Naive thymus-derived CD4-positive, alpha-beta T cell (primary cell): ENCODE results near the gene ZMYM4. TPM values are rescaled to one million over a fixed set of nuclear protein-coding genes. Genes with fewer than 3 reads are reported as not detected.
A peak's percentile ranks its signal among the peaks of the same experiment; 100 is the strongest.

ENCODE experiments used
- ATAC-seq: fragments of 150-1000 bp; cut with Tn5 transposase; 2 replicates; pipeline ENCODE4 v1.10.0; 2021; ENCODE audit warnings: mild to moderate bottlenecking, moderate library complexity
- CTCF ChIA-PET: fragments of 350-600 bp; sonication (Branson Sonifier 250); formaldehyde crosslinking; loops from one replicate; lab custom pipeline; 2021; ENCODE audit warnings: antibody characterized with exemption; lab: Charles Lee
- POLR2A ChIA-PET: fragments of 350-600 bp; sonication (Branson Sonifier 250); formaldehyde crosslinking; loops from one replicate; lab custom pipeline; 2021; ENCODE audit warnings: antibody characterized with exemption, inconsistent platforms; lab: Charles Lee
- DNase-seq, 9 donors: peaks; one replicate each; pipeline versions ENCODE4 v3.0.0 to v3.0.0-alpha.2; 2020 to 2022; ENCODE audit warnings: mixed read lengths in 1 of 9
- H3K27ac ChIP-seq: one replicate; pipeline ENCODE4 v1.7.0; 2013; ENCODE audit warnings: mild to moderate bottlenecking, low read depth, low read length, moderate library complexity
- H3K27me3 ChIP-seq, 2 donors: one replicate each; pipeline ENCODE4 v1.7.0; 2013; ENCODE audit warnings: low read length in 2 of 2, mild to moderate bottlenecking in 2 of 2, moderate library complexity in 2 of 2; ENCODE audit not compliant: control insufficient read depth in 2 of 2, insufficient read depth in 2 of 2
- H3K36me3 ChIP-seq, 3 experiments: 1 replicate in 2 of 3; 2 replicates in 1 of 3; pipeline ENCODE4 v1.7.0; 2013; ENCODE audit warnings: low read length in 3 of 3, mild to moderate bottlenecking in 3 of 3, moderate library complexity in 1 of 3; ENCODE audit not compliant: insufficient read depth in 3 of 3, control insufficient read depth in 2 of 3
- H3K4me1 ChIP-seq, 2 donors: one replicate each; pipeline ENCODE4 v1.7.0; 2013; ENCODE audit warnings: low read length in 2 of 2, mild to moderate bottlenecking in 2 of 2, moderate library complexity in 1 of 2; ENCODE audit not compliant: control insufficient read depth in 2 of 2, insufficient read depth in 2 of 2
- H3K4me3 ChIP-seq: 2 replicates; pipeline ENCODE4 v1.7.0; 2013; ENCODE audit warnings: mild to moderate bottlenecking, low read length
- H3K9me3 ChIP-seq, 3 experiments: 1 replicate in 2 of 3; 2 replicates in 1 of 3; pipeline ENCODE4 v1.7.0; 2013; ENCODE audit warnings: low read length in 3 of 3; ENCODE audit not compliant: control insufficient read depth in 2 of 3
- H3K27ac Mint-ChIP-seq, 9 donors: one replicate each; pipeline ENCODE4 v1.8.0; 2020 to 2022; ENCODE audit warnings: mixed read lengths in 9 of 9, mild to moderate bottlenecking in 8 of 9, moderate library complexity in 5 of 9, inconsistent platforms in 2 of 9
- H3K27me3 Mint-ChIP-seq, 5 donors: one replicate each; pipeline ENCODE4 v1.8.0; 2021 to 2022; ENCODE audit warnings: mixed read lengths in 5 of 5, mild to moderate bottlenecking in 1 of 5
- H3K36me3 Mint-ChIP-seq, 5 donors: one replicate each; pipeline ENCODE4 v1.8.0; 2020 to 2022; ENCODE audit warnings: mixed read lengths in 5 of 5, mild to moderate bottlenecking in 3 of 5, inconsistent platforms in 1 of 5
- H3K4me1 Mint-ChIP-seq, 7 donors: one replicate each; pipeline ENCODE4 v1.8.0; 2020 to 2022; ENCODE audit warnings: mixed read lengths in 7 of 7, mild to moderate bottlenecking in 3 of 7, inconsistent platforms in 1 of 7
- H3K4me3 Mint-ChIP-seq, 10 donors: one replicate each; pipeline ENCODE4 v1.8.0; 2020 to 2022; ENCODE audit warnings: mild to moderate bottlenecking in 10 of 10, mixed read lengths in 10 of 10, moderate library complexity in 6 of 10, inconsistent platforms in 2 of 10
- H3K9me3 Mint-ChIP-seq, 11 donors: one replicate each; pipeline ENCODE4 v1.8.0; 2020 to 2022; ENCODE audit warnings: mixed read lengths in 11 of 11, mild to moderate bottlenecking in 4 of 11, inconsistent platforms in 1 of 11, moderate library complexity in 1 of 11
- intact Hi-C, 2 donors: fragments of 100-400 bp; cut with micrococcal nuclease; formaldehyde crosslinking; loops; one replicate each; pipeline ENCODE4 v1.15.1; 2023
- polyA plus RNA-seq, 2 donors: library from polyadenylated mRNA; unstranded; fragments of 300-500 nt; fragmentation: Illumina TruSeq; gene quantifications; one replicate each; pipeline ENCODE4 v1.2.3, GENCODE V29; 2021
- total RNA-seq, 6 experiments: library from RNA in 5 of 6; stranded (reverse) in 5 of 6; gene quantifications; 1 replicate in 5 of 6; 2 replicates in 1 of 6; pipeline ENCODE4 v1.2.3 and lab custom pipeline; 2021 to 2026

The ZMYM4 gene
- total and polyA plus RNA-seq, 7 experiments from 2014 or later, result 28.2 to 52.9 (median 40.3) TPM

DNA sequence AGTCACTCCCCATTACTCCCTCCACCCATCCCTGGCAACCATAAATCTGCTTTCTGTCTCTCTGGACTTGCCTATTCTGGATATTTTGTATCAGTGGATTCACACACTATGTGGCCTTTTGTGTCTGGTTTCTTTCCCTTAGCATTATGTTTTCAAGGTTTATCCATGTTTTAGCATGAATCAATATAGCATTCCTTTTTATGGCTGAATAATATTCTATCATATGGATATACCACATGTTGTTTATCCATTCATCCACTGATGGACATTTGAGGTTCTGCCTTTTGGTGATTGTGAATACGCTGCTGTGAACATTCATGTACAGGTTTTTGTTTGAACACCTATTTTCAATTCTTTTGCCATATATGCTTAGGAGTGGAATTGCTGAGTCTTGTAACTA lies 140.4 kb downstream of the ZMYM4 start:
- Mint-ChIP-seq H3K4me1 (no peaks in the 10 kb centered on the region), H3K27ac (peak overlapping the region in 2 of 9 donors; percentile 38 to 48), H3K36me3 (peaks cover 15 to 54% (median 29%) of the 10 kb centered on the region in 5 donors), H3K27me3 (no peaks in the 10 kb centered on the region), H3K9me3 (no peaks in the 10 kb centered on the region), H3K4me3 (no peak overlapping the region)
- ChIA-PET CTCF (no interaction called here), POLR2A (no interaction called here)
- no peak overlapping the region for H3K27ac ChIP-seq
- ATAC-seq (no peak), DNase-seq (no peak)
- H3K4me3 ChIP-seq, result no peak overlapping the region
- H3K36me3 ChIP-seq, result peaks cover 3 to 46% (median 13%) of the 10 kb centered on the region in 3 experiments
- intact Hi-C loops, result no loop called here
- H3K9me3 ChIP-seq, result no peaks in the 10 kb centered on the region
- H3K27me3 ChIP-seq, result no peaks in the 10 kb centered on the region
- no peaks in the 10 kb centered on the region for H3K4me1 ChIP-seq

GRCh38 chr1:35426097-35426586 lies 157.6 kb downstream of the ZMYM4 start:
- Mint-ChIP-seq H3K36me3 (peaks cover 0 to 32% (median 14%) of the 10 kb centered on the region in 5 donors), H3K4me3 (no peak overlapping the region), H3K27me3 (no peaks in the 10 kb centered on the region), H3K27ac (peak overlapping the region in 6 of 9 donors; percentile 0 to 75 (median 11)), H3K9me3 (peaks cover 0 to 5% (median 0%) of the 10 kb centered on the region in 11 donors), H3K4me1 (peaks cover 0 to 7% (median under 1%) of the 10 kb centered on the region in 7 donors)
- Histone ChIP-seq H3K9me3 (no peaks in the 10 kb centered on the region), H3K4me3 (no peak overlapping the region), H3K4me1 (no peaks in the 10 kb centered on the region), H3K27ac (no peak overlapping the region), H3K36me3 (no peaks in the 10 kb centered on the region), H3K27me3 (no peaks in the 10 kb centered on the region)
- POLR2A ChIA-PET, result no interaction called here
- no peak for DNase-seq
- intact Hi-C loops, result no loop called here
- no peak for ATAC-seq
- CTCF ChIA-PET, result no interaction called here

GRCh38 chr1:35428360-35428759 lies 159.9 kb downstream of the ZMYM4 start:
- H3K36me3 Mint-ChIP-seq, result peaks cover 9 to 39% (median 21%) of the 10 kb centered on the region in 5 donors
- intact Hi-C loops, result no loop called here
- peaks cover 0 to 14% (median 9%) of the 10 kb centered on the region in 7 donors for H3K4me1 Mint-ChIP-seq
- H3K27me3 ChIP-seq, result no peaks in the 10 kb centered on the region
- CTCF ChIA-PET, result no interaction called here
- peak overlapping the region in 2 of 9 donors; percentile 56 to 72 for H3K27ac Mint-ChIP-seq
- H3K4me3 ChIP-seq, result no peak overlapping the region
- H3K9me3 ChIP-seq, result no peaks in the 10 kb centered on the region
- H3K4me3 Mint-ChIP-seq, result no peak overlapping the region
- H3K9me3 Mint-ChIP-seq, result peaks cover 0 to 5% (median 0%) of the 10 kb centered on the region in 11 donors
- H3K27me3 Mint-ChIP-seq, result no peaks in the 10 kb centered on the region
- peaks cover 0 to 12% (median 0%) of the 10 kb centered on the region in 3 experiments for H3K36me3 ChIP-seq
- no peaks in the 10 kb centered on the region for H3K4me1 ChIP-seq
- ATAC-seq (no peak), DNase-seq (no peak)
- POLR2A ChIA-PET, result no interaction called here
- H3K27ac ChIP-seq, result no peak overlapping the region

DNA sequence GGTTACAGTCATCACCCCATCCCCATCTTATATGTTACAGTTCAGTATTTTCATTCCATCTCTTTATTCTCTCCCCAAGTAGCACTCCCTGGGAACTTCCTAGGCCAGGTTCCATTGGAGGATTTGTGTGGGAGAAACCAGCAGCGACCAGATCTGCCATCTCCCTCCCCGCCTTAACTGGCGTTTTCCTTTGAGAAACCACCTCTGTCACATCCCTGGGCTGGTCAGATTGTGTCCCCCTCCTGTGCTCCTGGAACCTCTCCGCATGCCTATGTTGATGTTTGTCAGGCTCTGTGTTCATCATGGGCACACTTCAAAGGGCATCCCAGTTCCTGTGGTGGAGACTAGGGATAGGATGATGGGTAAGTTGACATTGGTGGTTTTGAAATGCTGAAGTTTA lies 162.3 kb downstream of the ZMYM4 start:
- CTCF ChIA-PET, result no interaction called here
- peak overlapping the region in 5 of 9 donors; percentile 6 to 66 (median 52) for H3K27ac Mint-ChIP-seq

GRCh38 chr1:35431173-35431599 lies 162.7 kb downstream of the ZMYM4 start:
- ATAC-seq (no peak), DNase-seq (no peak)
- no peaks in the 10 kb centered on the region for H3K27me3 Mint-ChIP-seq
- peaks cover 0 to 7% (median 0%) of the 10 kb centered on the region in 11 donors for H3K9me3 Mint-ChIP-seq
- Histone ChIP-seq H3K27me3 (no peaks in the 10 kb centered on the region), H3K36me3 (peaks cover 0 to 37% (median 0%) of the 10 kb centered on the region in 3 experiments), H3K27ac (no peak overlapping the region), H3K9me3 (no peaks in the 10 kb centered on the region), H3K4me3 (no peak overlapping the region), H3K4me1 (no peaks in the 10 kb centered on the region)
- ChIA-PET POLR2A (no interaction called here), CTCF (interaction anchor here (0.6 to 1.2 kb wide), 2 partner anchors 20 to 21 kb away, joined by 3 read pairs; no protein-coding TSS in a partner anchor)
- intact Hi-C loops, result no loop called here
- no peak overlapping the region for H3K4me3 Mint-ChIP-seq
- peak overlapping the region in 7 of 9 donors; percentile 6 to 68 (median 51) for H3K27ac Mint-ChIP-seq
- peaks cover 9 to 34% (median 22%) of the 10 kb centered on the region in 5 donors for H3K36me3 Mint-ChIP-seq
- H3K4me1 Mint-ChIP-seq, result peaks cover 0 to 14% (median 9%) of the 10 kb centered on the region in 7 donors

More for the DNA sequence above, 162.3 kb downstream of the ZMYM4 start:
- H3K9me3 ChIP-seq, result no peaks in the 10 kb centered on the region
- no peak overlapping the region for H3K27ac ChIP-seq
- no peaks in the 10 kb centered on the region for H3K27me3 ChIP-seq
- DNase-seq, result no peak
- Mint-ChIP-seq H3K27me3 (no peaks in the 10 kb centered on the region), H3K4me1 (peaks cover 0 to 14% (median 9%) of the 10 kb centered on the region in 7 donors), H3K4me3 (no peak overlapping the region), H3K9me3 (peaks cover 0 to 8% (median 0%) of the 10 kb centered on the region in 11 donors), H3K36me3 (peaks cover 9 to 38% (median 22%) of the 10 kb centered on the region in 5 donors)
- POLR2A ChIA-PET, result no interaction called here
- peaks cover 0 to 33% (median 0%) of the 10 kb centered on the region in 3 experiments for H3K36me3 ChIP-seq
- no peaks in the 10 kb centered on the region for H3K4me1 ChIP-seq
- intact Hi-C loops, result no loop called here
- no peak overlapping the region for H3K4me3 ChIP-seq
- no peak for ATAC-seq

GRCh38 chr1:35432231-35432630 lies 163.7 kb downstream of the ZMYM4 start:
- no peak overlapping the region for H3K4me3 ChIP-seq
- peaks cover 0 to 6% (median 0%) of the 10 kb centered on the region in 11 donors for H3K9me3 Mint-ChIP-seq
- peak overlapping the region in 3 of 9 donors; percentile 6 to 47 (median 34) for H3K27ac Mint-ChIP-seq
- no peak overlapping the region for H3K27ac ChIP-seq
- DNase-seq (no peak), ATAC-seq (no peak)
- H3K27me3 ChIP-seq, result no peaks in the 10 kb centered on the region
- intact Hi-C loops, result no loop called here
- peaks cover 0 to 16% (median 9%) of the 10 kb centered on the region in 7 donors for H3K4me1 Mint-ChIP-seq
- peaks cover 9 to 42% (median 24%) of the 10 kb centered on the region in 5 donors for H3K36me3 Mint-ChIP-seq
- no peaks in the 10 kb centered on the region for H3K9me3 ChIP-seq
- ChIA-PET CTCF (interaction anchor here (1.2 kb wide), 1 partner anchor 19 kb away, joined by 3 read pairs; no protein-coding TSS in a partner anchor), POLR2A (no interaction called here)
- no peaks in the 10 kb centered on the region for H3K27me3 Mint-ChIP-seq
- H3K4me3 Mint-ChIP-seq, result peak overlapping the region in 1 of 10 donors; percentile 60
- peaks cover 0 to 48% (median 0%) of the 10 kb centered on the region in 3 experiments for H3K36me3 ChIP-seq
- no peaks in the 10 kb centered on the region for H3K4me1 ChIP-seq
